Astrocyte (in vitro differentiated cells and primary cell): ENCODE results near the gene FTCD. TPM values are rescaled to one million over a fixed set of nuclear protein-coding genes. Genes with fewer than 3 reads are reported as not detected.

Source experiments
- DNase-seq: peaks from one replicate; pipeline ENCODE4 v3.0.0-alpha.2; 2010; ENCODE audit warnings: low read depth
- FAIRE-seq: peaks from 2 replicates; lab custom pipeline; 2011; peaks lifted over from hg19 to GRCh38; lab: Jason Lieb, UNC
- H2AFZ ChIP-seq: 2 replicates; pipeline ENCODE4 v1.6.0; 2012; ENCODE audit warnings: low read depth, low read length, inconsistent platforms
- H3K27ac ChIP-seq: 2 replicates; pipeline ENCODE4 v1.5.1; 2011; ENCODE audit warnings: low read depth, low read length, inconsistent platforms
- H3K27me3 ChIP-seq: 2 replicates; pipeline ENCODE4 v1.6.0; 2011; ENCODE audit warnings: low read length, inconsistent platforms; ENCODE audit not compliant: insufficient read depth
- H3K36me3 ChIP-seq: 2 replicates; pipeline ENCODE4 v1.5.1; 2011; ENCODE audit warnings: low read length, inconsistent platforms; ENCODE audit not compliant: insufficient read depth
- H3K4me1 ChIP-seq: 2 replicates; pipeline ENCODE4 v1.5.1; 2011; ENCODE audit warnings: low read length, inconsistent platforms; ENCODE audit not compliant: insufficient read depth
- H3K4me2 ChIP-seq: 2 replicates; pipeline ENCODE4 v1.6.0; 2012; ENCODE audit warnings: low read length, inconsistent platforms
- H3K4me3 ChIP-seq: 2 replicates; pipeline ENCODE4 v1.5.1; 2011; ENCODE audit warnings: low read depth, mild to moderate bottlenecking, low read length, inconsistent platforms; ENCODE audit not compliant: insufficient read depth
- H3K79me2 ChIP-seq: 2 replicates; pipeline ENCODE4 v1.6.0; 2012; ENCODE audit warnings: mild to moderate bottlenecking, low read length, inconsistent platforms; ENCODE audit not compliant: insufficient read depth
- H3K9ac ChIP-seq: 2 replicates; pipeline ENCODE4 v1.6.0; 2012; ENCODE audit warnings: mild to moderate bottlenecking, low read length, inconsistent platforms
- H3K9me3 ChIP-seq: 2 replicates; pipeline ENCODE4 v1.5.1; 2012; ENCODE audit warnings: low read depth, mild to moderate bottlenecking, low read length, inconsistent platforms; ENCODE audit not compliant: insufficient read depth
- H4K20me1 ChIP-seq: 2 replicates; pipeline ENCODE4 v1.6.0; 2012; ENCODE audit warnings: low read length, inconsistent platforms; ENCODE audit not compliant: insufficient read depth
- H3K27ac Mint-ChIP-seq: one replicate; pipeline ENCODE4 v1.8.0; 2021; ENCODE audit warnings: mild to moderate bottlenecking, mixed read lengths; ENCODE audit not compliant: unreplicated experiment
- H3K27me3 Mint-ChIP-seq: one replicate; pipeline ENCODE4 v1.8.0; 2021; ENCODE audit warnings: low read depth, mixed read lengths; ENCODE audit not compliant: unreplicated experiment
- H3K36me3 Mint-ChIP-seq: one replicate; pipeline ENCODE4 v1.8.0; 2021; ENCODE audit warnings: low read depth, mixed read lengths; ENCODE audit not compliant: unreplicated experiment
- H3K4me1 Mint-ChIP-seq: one replicate; pipeline ENCODE4 v1.8.0; 2021; ENCODE audit warnings: low read depth, mixed read lengths; ENCODE audit not compliant: unreplicated experiment
- H3K4me3 Mint-ChIP-seq: one replicate; pipeline ENCODE4 v1.8.0; 2021; ENCODE audit warnings: mild to moderate bottlenecking, moderate library complexity, mixed read lengths; ENCODE audit not compliant: unreplicated experiment
- H3K9me3 Mint-ChIP-seq: one replicate; pipeline ENCODE4 v1.8.0; 2021; ENCODE audit warnings: mild to moderate bottlenecking, mixed read lengths; ENCODE audit not compliant: unreplicated experiment
- EZH2 ChIP-seq: IDR thresholded peaks from 2 replicates; pipeline ENCODE4 v1.6.1; 2012; ENCODE audit warnings: mild to moderate bottlenecking, low read length, inconsistent platforms; ENCODE audit not compliant: insufficient read depth
- total RNA-seq: library from RNA; stranded (reverse); gene quantifications from 2 replicates; pipeline ENCODE4 v1.2.1, GENCODE V29; 2021
- TF ChIP-seq, protein P1 (sequence below): IDR thresholded peaks from 2 replicates; pipeline ENCODE4 v1.5.1; 2011; ENCODE audit warnings: low read depth, mild to moderate bottlenecking, inconsistent platforms, low read length, moderate library complexity; ENCODE audit not compliant: insufficient read depth

The FTCD gene
- total RNA-seq, 1 donor from 2014 or later = 1.9 TPM

- peaks cover 23% of the 10 kb centered on the region for H3K36me3 Mint-ChIP-seq
Observed at GRCh38 chr21:46199436-46200373, 44.3 kb upstream of the FTCD start.

DNA sequence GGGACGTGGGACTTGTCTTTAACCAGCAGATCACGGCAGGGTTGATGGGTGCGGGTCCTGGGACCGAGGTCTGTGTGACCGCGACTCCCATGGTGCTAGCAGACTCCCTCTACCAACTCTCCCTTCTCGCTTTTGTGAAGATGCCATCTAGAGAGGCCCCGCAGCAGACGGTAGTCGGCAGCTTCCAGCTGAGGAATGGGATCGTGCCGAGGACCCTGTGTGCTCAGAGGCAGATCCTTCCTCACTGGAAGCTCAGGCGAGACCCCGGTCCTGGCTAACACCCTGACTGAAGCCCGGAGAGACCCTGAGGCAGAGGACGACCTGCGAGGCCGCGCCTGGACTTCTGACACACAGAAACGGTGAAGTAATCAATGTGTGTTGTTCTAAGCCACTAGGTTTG is 41.4 kb upstream of the FTCD start:
- no peak overlapping the region for H3K27ac ChIP-seq
- Mint-ChIP-seq H3K27ac (no peak overlapping the region), H3K27me3 (no peaks in the 10 kb centered on the region), H3K36me3 (peaks cover 25% of the 10 kb centered on the region), H3K4me3 (no peak overlapping the region), H3K9me3 (no peaks in the 10 kb centered on the region), H3K4me1 (no peaks in the 10 kb centered on the region)
- no peaks in the 10 kb centered on the region for H3K79me2 ChIP-seq
- DNase-seq (no peak), FAIRE-seq (no peak)
- H3K27me3 ChIP-seq = no peaks in the 10 kb centered on the region
- TF ChIP-seq, protein P1, sequence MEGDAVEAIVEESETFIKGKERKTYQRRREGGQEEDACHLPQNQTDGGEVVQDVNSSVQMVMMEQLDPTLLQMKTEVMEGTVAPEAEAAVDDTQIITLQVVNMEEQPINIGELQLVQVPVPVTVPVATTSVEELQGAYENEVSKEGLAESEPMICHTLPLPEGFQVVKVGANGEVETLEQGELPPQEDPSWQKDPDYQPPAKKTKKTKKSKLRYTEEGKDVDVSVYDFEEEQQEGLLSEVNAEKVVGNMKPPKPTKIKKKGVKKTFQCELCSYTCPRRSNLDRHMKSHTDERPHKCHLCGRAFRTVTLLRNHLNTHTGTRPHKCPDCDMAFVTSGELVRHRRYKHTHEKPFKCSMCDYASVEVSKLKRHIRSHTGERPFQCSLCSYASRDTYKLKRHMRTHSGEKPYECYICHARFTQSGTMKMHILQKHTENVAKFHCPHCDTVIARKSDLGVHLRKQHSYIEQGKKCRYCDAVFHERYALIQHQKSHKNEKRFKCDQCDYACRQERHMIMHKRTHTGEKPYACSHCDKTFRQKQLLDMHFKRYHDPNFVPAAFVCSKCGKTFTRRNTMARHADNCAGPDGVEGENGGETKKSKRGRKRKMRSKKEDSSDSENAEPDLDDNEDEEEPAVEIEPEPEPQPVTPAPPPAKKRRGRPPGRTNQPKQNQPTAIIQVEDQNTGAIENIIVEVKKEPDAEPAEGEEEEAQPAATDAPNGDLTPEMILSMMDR = no peak
- no peak for TF ChIP-seq EZH2
- H3K9me3 ChIP-seq = no peaks in the 10 kb centered on the region
- no peak overlapping the region for H2AFZ ChIP-seq
- H4K20me1 ChIP-seq = peaks cover 24% of the 10 kb centered on the region
- no peak overlapping the region for H3K4me3 ChIP-seq
- H3K4me2 ChIP-seq = no peak overlapping the region
- no peak overlapping the region for H3K9ac ChIP-seq
- peaks cover under 1% of the 10 kb centered on the region for H3K4me1 ChIP-seq
- peaks cover 21% of the 10 kb centered on the region for H3K36me3 ChIP-seq

More at GRCh38 chr21:46199436-46200373, 44.3 kb upstream of the FTCD start:
- Histone ChIP-seq H2AFZ (no peak overlapping the region), H3K9ac (no peak overlapping the region), H3K4me3 (no peak overlapping the region), H3K27me3 (no peaks in the 10 kb centered on the region), H3K36me3 (peaks cover 25% of the 10 kb centered on the region), H3K4me1 (no peaks in the 10 kb centered on the region), H4K20me1 (peaks cover 15% of the 10 kb centered on the region), H3K79me2 (no peaks in the 10 kb centered on the region), H3K27ac (no peak overlapping the region), H3K9me3 (no peaks in the 10 kb centered on the region), H3K4me2 (no peak overlapping the region)
- Mint-ChIP-seq H3K4me1 (no peaks in the 10 kb centered on the region), H3K27me3 (no peaks in the 10 kb centered on the region), H3K4me3 (no peak overlapping the region), H3K9me3 (no peaks in the 10 kb centered on the region), H3K27ac (no peak overlapping the region)
- DNase-seq (no peak), FAIRE-seq (no peak)
- TF ChIP-seq EZH2 = no peak
- TF ChIP-seq, protein P1 = no peak
